ENCODE data around the gene DNMT1. TPM values are rescaled to one million over a fixed set of nuclear protein-coding genes. Genes with fewer than 3 reads are reported as not detected.

DNMT1 gene
- total RNA-seq, 1 experiment from 2014 or later, result 144 TPM

GRCh38 chr19:10124429-10124828, 70.3 kb downstream of the DNMT1 start:
- CTCF ChIA-PET, result no interaction called here
- POLR2A ChIA-PET, result no interaction called here
- Mint-ChIP-seq H3K4me1 (ENCODE audit: low read depth, unreplicated experiment) (no peaks in the 10 kb centered on the region), H3K27me3 (ENCODE audit: insufficient read depth, unreplicated experiment) (no peaks in the 10 kb centered on the region), H3K36me3 (ENCODE audit: insufficient read depth, unreplicated experiment) (peaks cover 10% of the 10 kb centered on the region), H3K27ac (ENCODE audit: unreplicated experiment) (no peak overlapping the region), H3K9me3 (ENCODE audit: unreplicated experiment) (no peaks in the 10 kb centered on the region), H3K4me3 (ENCODE audit: unreplicated experiment) (no peak overlapping the region)
- TF ChIP-seq, protein P1, sequence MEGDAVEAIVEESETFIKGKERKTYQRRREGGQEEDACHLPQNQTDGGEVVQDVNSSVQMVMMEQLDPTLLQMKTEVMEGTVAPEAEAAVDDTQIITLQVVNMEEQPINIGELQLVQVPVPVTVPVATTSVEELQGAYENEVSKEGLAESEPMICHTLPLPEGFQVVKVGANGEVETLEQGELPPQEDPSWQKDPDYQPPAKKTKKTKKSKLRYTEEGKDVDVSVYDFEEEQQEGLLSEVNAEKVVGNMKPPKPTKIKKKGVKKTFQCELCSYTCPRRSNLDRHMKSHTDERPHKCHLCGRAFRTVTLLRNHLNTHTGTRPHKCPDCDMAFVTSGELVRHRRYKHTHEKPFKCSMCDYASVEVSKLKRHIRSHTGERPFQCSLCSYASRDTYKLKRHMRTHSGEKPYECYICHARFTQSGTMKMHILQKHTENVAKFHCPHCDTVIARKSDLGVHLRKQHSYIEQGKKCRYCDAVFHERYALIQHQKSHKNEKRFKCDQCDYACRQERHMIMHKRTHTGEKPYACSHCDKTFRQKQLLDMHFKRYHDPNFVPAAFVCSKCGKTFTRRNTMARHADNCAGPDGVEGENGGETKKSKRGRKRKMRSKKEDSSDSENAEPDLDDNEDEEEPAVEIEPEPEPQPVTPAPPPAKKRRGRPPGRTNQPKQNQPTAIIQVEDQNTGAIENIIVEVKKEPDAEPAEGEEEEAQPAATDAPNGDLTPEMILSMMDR (IDR thresholded peaks at IDR 0.05; ENCODE audit: insufficient read depth in 1 of 2, low read depth in 1 of 2, low read length in 1 of 2, severe bottlenecking in 1 of 2, unreplicated experiment in 1 of 2), result no peak
- DNase-seq, result no peak
- Histone ChIP-seq H3K4me1 (no peaks in the 10 kb centered on the region), H3K4me3 (ENCODE audit: low read depth, low read length) (no peak overlapping the region), H3K36me3 (ENCODE audit: control insufficient read depth, insufficient read depth, low read length) (no peaks in the 10 kb centered on the region), H3K27me3 (replicated peaks; ENCODE audit: control insufficient read depth, insufficient read depth, low read length) (no peaks in the 10 kb centered on the region), H3K9me3 (no peaks in the 10 kb centered on the region)
- no TSS peak for BruUV-seq (replicated peaks)
- intact Hi-C loops (cut with micrococcal nuclease; ENCODE audit: unreplicated experiment), result no loop called here

GRCh38 chr19:10122045-10122444, 72.7 kb downstream of the DNMT1 start:
- DNase-seq, result no peak
- no peak overlapping the region for H3K27ac Mint-ChIP-seq (ENCODE audit: unreplicated experiment)
- POLR2A ChIA-PET, result no interaction called here
- H3K36me3 Mint-ChIP-seq (ENCODE audit: insufficient read depth, unreplicated experiment), result peaks cover 23% of the 10 kb centered on the region
- intact Hi-C loops (cut with micrococcal nuclease; ENCODE audit: unreplicated experiment), result no loop called here
- BruUV-seq (replicated peaks), result no TSS peak
- Histone ChIP-seq H3K36me3 (ENCODE audit: control insufficient read depth, insufficient read depth, low read length) (no peaks in the 10 kb centered on the region), H3K4me3 (ENCODE audit: low read depth, low read length) (no peak overlapping the region), H3K4me1 (no peaks in the 10 kb centered on the region), H3K9me3 (no peaks in the 10 kb centered on the region), H3K27me3 (replicated peaks; ENCODE audit: control insufficient read depth, insufficient read depth, low read length) (no peaks in the 10 kb centered on the region)
- H3K4me3 Mint-ChIP-seq (ENCODE audit: unreplicated experiment), result no peak overlapping the region
- no peaks in the 10 kb centered on the region for H3K9me3 Mint-ChIP-seq (ENCODE audit: unreplicated experiment)
- TF ChIP-seq, protein P1 (IDR thresholded peaks at IDR 0.05; ENCODE audit: insufficient read depth in 1 of 2, low read depth in 1 of 2, low read length in 1 of 2, severe bottlenecking in 1 of 2, unreplicated experiment in 1 of 2), result no peak
- CTCF ChIA-PET, result no interaction called here
- no peaks in the 10 kb centered on the region for H3K4me1 Mint-ChIP-seq (ENCODE audit: low read depth, unreplicated experiment)
- no peaks in the 10 kb centered on the region for H3K27me3 Mint-ChIP-seq (ENCODE audit: insufficient read depth, unreplicated experiment)

DNA sequence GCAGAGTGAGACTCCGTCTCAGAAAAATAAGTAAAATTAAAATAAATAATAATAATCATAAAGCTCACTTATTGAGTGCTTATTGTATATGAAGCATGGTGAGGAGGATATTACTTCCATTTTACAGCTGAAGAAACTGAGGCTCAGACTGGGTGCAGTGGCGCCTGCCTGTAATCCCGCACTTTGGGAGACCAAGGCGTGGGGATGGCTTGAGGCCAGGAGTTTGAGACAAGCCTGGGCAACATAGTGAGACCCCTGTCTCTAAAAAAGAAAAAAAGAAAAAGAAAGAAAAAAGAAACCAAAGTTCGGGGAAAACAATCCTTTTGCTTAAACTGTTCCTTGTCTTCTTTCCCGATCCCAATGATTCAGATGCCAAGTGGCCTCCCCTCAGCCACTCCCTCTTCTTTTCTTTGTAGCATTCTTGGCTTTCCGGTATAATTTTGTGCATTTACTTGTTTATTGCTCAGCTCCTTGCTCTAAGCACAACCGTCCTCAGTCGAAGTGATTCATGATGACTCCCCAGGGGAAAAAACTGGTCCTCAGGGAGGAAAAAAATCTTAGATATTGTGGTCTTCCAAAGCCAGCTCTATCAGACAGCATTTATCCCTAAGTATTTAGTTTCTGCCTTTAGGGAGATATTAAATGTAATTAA, 74.1 kb downstream of the DNMT1 start:
- Mint-ChIP-seq H3K4me3 (ENCODE audit: unreplicated experiment) (no peak overlapping the region), H3K27me3 (ENCODE audit: insufficient read depth, unreplicated experiment) (no peaks in the 10 kb centered on the region)

More for the DNA sequence above, 74.1 kb downstream of the DNMT1 start:
- Histone ChIP-seq H3K4me1 (no peaks in the 10 kb centered on the region), H3K9me3 (no peaks in the 10 kb centered on the region), H3K27me3 (replicated peaks; ENCODE audit: control insufficient read depth, insufficient read depth, low read length) (no peaks in the 10 kb centered on the region), H3K36me3 (ENCODE audit: control insufficient read depth, insufficient read depth, low read length) (no peaks in the 10 kb centered on the region; the same call in 1 of the 2 replicates), H3K4me3 (ENCODE audit: low read depth, low read length) (no peak overlapping the region)
- no TSS peak for BruUV-seq (replicated peaks)
- POLR2A ChIA-PET, result no interaction called here
- CTCF ChIA-PET, result no interaction called here
- TF ChIP-seq, protein P1 (IDR thresholded peaks at IDR 0.05; ENCODE audit: insufficient read depth in 1 of 2, low read depth in 1 of 2, low read length in 1 of 2, severe bottlenecking in 1 of 2, unreplicated experiment in 1 of 2), result no peak
- Mint-ChIP-seq H3K4me1 (ENCODE audit: low read depth, unreplicated experiment) (no peaks in the 10 kb centered on the region), H3K27ac (ENCODE audit: unreplicated experiment) (no peak overlapping the region), H3K36me3 (ENCODE audit: insufficient read depth, unreplicated experiment) (peaks cover 35% of the 10 kb centered on the region), H3K9me3 (ENCODE audit: unreplicated experiment) (no peaks in the 10 kb centered on the region)
- DNase-seq, result no peak
- intact Hi-C loops (cut with micrococcal nuclease; ENCODE audit: unreplicated experiment), result loop anchor here (1.0 kb wide), 1 partner anchor 131 kb away; no protein-coding TSS in a partner anchor

Measured in Caco-2 (cell line).